Mucosa of stomach (tissue), 1 donor: ENCODE data around the gene ITIH3.
"Not testable (repeated sequence)": the region's sequence is repeated elsewhere in the genome, so short reads cannot be mapped to it uniquely, and the experiment has no call there.

Source experiments
- H3K27me3 ChIP-seq: one replicate; pipeline ENCODE4 v1.7.0; 2013; ENCODE audit warnings: mild to moderate bottlenecking, low read length; ENCODE audit not compliant: control insufficient read depth, insufficient read depth
- H3K36me3 ChIP-seq: one replicate; pipeline ENCODE4 v1.7.0; 2013; ENCODE audit warnings: low read length; ENCODE audit not compliant: control insufficient read depth, insufficient read depth
- H3K4me1 ChIP-seq: one replicate; pipeline ENCODE4 v1.7.0; 2013; ENCODE audit warnings: mild to moderate bottlenecking, low read length; ENCODE audit not compliant: control insufficient read depth, insufficient read depth
- H3K4me3 ChIP-seq: one replicate; pipeline ENCODE4 v1.7.0; 2013; ENCODE audit warnings: low read length
- H3K9ac ChIP-seq: one replicate; pipeline ENCODE4 v1.7.0; 2013; ENCODE audit warnings: mild to moderate bottlenecking, low read length, moderate library complexity
- H3K9me3 ChIP-seq: one replicate; pipeline ENCODE4 v1.7.0; 2013; ENCODE audit warnings: mild to moderate bottlenecking, low read length, moderate library complexity; ENCODE audit not compliant: control insufficient read depth
- donor health status: Pancreatic carcinoma.

Gene ITIH3

DNA sequence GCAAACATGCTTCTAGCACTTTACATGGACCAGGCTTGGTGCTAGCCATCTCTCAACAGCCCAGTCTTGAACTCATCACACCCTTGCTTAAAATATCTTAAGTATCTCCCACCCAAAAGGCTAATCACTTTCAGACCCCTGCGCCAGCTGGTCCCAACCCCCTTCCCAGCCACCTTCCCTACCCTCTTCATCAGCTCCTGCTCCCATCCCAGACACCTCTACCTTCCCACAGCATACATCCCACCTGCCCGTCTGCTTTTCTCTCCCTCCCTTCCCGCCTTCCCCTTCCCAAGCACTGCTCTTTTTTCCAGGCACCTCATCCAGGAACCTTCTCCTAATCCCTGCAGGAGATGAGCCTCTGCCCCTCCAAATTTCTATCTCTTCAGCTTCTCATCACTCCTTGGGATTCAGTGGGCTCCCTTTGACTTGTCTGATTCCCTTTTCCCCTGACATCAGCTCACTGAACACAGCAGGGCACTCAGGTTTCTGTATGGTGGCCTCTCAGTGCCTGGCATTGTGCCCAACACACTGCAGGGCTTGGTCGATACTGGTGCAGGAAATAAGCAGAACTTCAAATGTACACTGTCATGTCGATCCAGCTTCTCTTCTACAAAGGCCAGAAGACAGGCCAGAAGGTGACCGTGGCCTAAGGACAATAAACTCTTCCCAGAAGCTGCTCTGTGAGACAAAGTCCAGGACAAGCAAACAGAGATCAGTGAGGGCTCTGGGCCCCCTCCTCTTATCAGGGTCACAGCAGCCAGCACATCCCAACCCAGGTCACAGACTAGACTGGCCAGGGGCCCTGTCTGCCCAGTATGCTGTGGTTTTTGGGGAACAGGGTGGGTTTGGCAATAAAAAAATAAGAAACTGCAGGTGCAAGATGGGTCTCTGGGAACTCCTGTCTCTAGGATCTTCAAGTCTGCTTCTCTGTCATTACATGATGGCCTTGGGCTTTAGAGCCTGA lies 19.4 kb upstream of the ITIH3 start:
- Histone ChIP-seq H3K4me1 (peaks cover 23% of the 10 kb centered on the region), H3K27me3 (no peaks in the 10 kb centered on the region), H3K36me3 (no peaks in the 10 kb centered on the region), H3K4me3 (no peak overlapping the region), H3K9ac (no peak overlapping the region), H3K9me3 (no peaks in the 10 kb centered on the region)

DNA sequence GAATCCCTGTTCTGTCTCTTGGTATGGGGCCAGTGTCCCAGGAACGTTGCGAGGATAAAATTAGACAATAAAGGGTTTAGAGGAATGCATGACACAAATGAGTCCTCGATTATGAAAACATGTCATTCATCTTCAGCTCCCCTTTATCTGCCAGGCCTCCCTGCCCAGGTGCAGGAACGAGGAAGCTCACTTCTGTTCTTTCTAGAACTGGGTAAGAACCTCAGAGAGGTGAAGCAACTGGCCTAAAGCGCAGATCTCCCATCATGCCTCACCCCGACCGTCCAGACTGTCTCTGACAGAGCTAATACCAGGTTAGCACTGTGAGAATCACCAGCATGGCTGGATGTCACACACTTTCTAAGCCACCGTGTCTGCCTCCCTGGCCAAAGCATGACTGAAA lies 18.7 kb upstream of the ITIH3 start:
- Histone ChIP-seq H3K9ac (no peak overlapping the region), H3K27me3 (no peaks in the 10 kb centered on the region), H3K4me1 (peaks cover 23% of the 10 kb centered on the region), H3K9me3 (no peaks in the 10 kb centered on the region), H3K36me3 (no peaks in the 10 kb centered on the region), H3K4me3 (no peak overlapping the region)

DNA sequence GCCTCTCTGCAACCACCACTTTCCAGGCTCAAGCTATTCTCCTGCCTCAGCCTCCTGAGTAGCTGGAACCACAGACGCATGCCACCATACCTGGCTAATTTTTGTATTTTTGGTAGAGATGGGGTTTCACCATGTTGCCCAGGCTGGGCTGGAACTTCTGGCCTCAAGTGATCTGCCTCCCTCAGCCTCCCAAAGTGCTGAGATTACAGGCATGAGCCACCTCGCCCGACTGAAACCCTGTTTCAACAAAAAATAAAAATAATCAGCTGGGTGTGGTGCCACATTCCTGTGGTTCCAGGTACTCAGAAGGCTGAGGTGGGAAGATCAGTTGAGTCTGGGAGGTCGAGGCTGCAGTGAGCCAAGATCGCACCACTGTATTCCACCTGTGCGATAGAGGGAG lies 18.1 kb upstream of the ITIH3 start:
- H3K27me3 ChIP-seq, H3K4me3 ChIP-seq, H3K9me3 ChIP-seq, H3K36me3 ChIP-seq, H3K9ac ChIP-seq: not testable (repeated sequence)
- peaks cover 19% of the 10 kb centered on the region for H3K4me1 ChIP-seq

DNA sequence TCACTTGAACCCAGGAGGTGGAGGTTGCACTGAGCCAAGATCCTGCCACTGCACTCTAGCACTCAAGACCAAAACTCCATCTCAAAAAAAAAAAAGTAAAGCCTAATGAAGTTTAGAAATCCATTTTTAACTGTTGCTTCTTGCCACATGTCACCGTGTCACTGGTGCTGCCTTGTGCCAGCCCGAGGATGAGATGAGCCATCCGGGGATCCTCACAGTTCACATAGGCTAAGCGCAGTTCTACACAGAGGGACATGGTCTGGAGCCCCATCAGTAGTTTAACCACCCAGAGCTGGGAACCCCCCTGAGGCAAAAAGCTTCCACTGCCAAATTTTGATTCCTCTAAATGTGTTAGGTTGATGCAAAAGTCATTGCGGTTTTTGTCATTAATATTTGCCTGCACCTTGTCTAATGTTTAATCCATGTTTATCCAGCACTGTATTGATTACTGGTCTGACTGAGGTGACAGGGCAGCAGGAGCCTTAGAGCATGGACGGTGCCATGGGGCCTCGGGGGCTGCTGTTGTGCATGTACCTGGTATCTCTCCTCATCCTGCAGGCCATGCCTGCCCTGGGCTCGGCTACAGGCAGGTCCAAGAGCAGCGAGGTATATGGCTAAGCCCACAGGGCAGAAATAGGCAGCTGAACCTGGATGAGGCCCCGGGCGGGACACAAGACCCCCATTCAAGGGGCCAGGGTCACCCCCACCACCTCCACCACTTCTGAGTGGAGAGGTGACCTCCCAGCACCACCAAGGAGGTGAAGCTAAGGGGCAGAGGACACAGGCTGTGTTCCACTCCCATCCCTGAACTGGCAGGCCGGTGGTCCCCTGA lies 17.3 kb upstream of the ITIH3 start, which contains the start of gene ITIH1:
Gene ITIH1 (plus strand): TSS at position 473 of the 832 bp plus-strand sequence. CDS start 17 bp downstream, at position 490.
- H3K4me3 ChIP-seq = no peak within 1 kb of the TSS
- H3K4me1 ChIP-seq = peaks cover 16% of the 10 kb centered on the region
- no peaks in the 10 kb centered on the region for H3K9me3 ChIP-seq
- H3K9ac ChIP-seq = no peak within 1 kb of the TSS
- H3K27me3 ChIP-seq = peaks cover 7% of the 10 kb centered on the region
- no peaks in the 10 kb centered on the region for H3K36me3 ChIP-seq

DNA sequence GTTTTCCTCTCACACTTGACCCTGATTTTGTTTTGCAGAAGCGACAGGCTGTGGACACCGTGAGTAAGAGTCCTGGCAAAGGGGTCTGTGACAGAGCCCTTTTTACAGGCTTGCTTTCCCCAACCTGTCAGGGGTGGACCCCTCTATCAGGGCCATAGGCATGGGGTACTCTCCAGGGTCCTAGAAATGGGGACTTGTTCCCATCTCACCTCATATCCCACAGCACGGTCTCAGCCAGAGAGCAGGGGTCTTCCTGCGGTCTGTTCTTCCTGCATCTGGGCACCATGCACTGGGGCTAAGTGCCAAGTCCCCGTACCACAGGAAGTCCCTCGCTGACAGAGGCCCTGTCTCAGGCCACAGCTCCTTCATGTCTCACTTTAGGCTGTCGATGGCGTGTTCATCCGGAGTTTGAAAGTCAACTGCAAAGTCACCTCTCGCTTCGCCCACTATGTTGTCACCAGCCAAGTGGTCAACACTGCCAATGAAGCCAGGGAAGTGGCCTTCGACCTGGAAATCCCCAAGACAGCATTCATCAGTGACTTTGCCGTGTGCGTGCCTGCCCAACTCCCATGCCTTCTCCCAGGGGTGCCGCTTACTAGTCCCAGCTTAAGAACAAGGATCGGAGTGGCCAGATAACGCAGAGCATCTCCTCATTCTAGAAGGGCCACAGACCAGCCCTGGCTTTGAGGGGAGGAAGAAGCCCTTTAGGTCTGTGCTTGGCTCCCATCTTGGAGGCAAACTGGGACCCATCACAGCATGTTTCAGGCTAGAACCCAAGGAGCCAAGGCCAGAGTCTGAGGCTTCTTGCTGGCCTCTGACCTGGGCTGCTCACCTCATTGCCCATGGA lies 16.4 kb upstream of the ITIH3 start:
- Histone ChIP-seq H3K4me1 (peaks cover 16% of the 10 kb centered on the region), H3K4me3 (no peak overlapping the region), H3K9me3 (no peaks in the 10 kb centered on the region), H3K36me3 (no peaks in the 10 kb centered on the region), H3K27me3 (peaks cover 11% of the 10 kb centered on the region), H3K9ac (no peak overlapping the region)

DNA sequence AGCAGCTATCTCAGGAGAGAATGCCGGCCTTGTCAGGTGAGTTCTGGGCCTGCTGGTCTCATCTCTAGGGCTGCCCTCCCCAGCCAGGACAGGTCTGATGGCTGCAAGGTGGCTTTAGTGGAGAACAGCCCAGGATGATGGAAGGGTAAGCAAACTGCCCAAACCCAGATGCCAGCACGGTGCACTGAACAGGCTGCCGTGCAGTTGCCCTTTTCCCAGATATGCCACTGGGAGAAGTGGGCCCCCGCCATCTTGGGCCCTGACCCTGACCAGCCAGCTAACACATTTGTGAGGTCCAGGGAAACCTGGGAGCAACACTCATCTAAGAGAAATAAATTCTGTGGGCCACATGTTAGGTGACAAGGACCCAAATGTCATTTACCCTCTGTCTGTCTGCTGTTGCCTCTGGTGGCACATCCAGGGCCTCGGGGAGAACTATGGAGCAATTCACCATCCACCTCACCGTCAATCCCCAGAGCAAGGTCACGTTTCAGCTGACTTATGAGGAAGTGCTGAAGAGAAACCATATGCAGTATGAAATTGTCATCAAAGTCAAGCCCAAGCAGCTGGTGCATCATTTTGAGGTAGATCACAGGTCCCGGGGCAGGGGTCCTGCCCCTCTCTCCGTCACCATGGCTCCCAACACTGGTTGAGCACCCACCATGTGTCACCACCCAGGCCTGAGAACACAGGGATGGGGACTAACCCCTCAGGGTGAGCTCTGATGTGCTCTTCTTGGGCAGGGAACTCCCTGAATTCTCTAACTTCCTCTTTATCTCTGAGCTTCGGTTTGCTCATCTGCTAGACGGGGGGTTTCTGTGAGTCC lies 15.4 kb upstream of the ITIH3 start:
- Histone ChIP-seq H3K36me3 (no peaks in the 10 kb centered on the region), H3K27me3 (peaks cover 11% of the 10 kb centered on the region), H3K4me3 (no peak overlapping the region), H3K9me3 (no peaks in the 10 kb centered on the region), H3K9ac (no peak overlapping the region), H3K4me1 (peaks cover 16% of the 10 kb centered on the region)

DNA sequence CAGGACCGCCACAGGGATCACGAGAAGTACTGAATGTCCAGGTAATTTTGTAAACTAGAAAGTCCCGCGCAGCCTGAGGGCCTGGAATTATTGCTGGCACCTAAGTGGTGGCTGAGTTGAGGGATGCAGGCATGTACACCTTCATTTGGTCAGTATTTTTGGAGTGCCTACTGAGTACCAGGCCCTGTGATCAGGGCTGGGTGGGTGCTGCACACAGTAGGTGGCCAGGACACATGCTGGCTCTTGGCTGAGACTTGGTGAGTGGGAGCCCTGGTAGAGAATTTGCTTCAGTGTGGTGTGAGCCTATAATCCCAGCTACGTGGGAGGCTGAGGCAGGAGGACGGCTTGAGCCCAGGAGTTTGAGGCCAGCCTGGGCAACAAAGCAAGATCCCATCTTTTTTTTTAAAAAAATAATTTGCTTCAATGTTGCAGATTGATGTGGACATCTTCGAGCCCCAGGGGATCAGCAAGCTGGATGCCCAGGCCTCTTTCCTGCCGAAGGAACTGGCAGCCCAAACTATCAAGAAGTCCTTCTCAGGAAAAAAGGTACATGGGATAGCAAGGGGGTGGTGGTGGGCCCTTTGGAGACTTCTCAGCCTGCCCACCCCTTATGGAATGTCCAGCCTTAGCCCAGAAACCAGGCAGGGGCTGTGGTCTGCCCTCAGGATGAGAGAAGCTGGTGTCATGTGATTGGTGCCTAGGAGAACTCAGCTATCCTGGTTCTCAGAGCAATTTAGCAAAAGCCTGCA lies 14.6 kb upstream of the ITIH3 start:
- peaks cover 15% of the 10 kb centered on the region for H3K4me1 ChIP-seq

DNA sequence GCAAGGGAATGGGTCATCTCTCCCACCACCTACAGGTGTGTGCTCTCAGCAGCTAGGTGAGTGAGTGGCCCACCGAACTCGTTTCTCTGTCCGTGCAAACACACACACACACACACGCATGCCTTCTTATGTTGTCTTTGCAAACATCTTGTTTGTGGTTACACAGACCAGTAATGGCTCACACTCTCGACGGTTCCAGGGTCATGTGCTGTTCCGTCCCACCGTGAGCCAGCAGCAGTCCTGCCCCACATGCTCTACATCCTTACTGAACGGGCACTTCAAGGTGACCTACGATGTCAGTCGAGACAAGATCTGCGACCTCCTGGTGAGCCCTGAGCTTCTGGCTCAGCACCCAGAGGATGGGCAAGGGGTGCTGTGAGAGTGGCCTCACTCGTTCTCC lies 12.9 kb upstream of the ITIH3 start:
- no peak overlapping the region for H3K4me3 ChIP-seq
- H3K4me1 ChIP-seq = no peaks in the 10 kb centered on the region
- H3K36me3 ChIP-seq = no peaks in the 10 kb centered on the region
- peaks cover 11% of the 10 kb centered on the region for H3K27me3 ChIP-seq
- H3K9me3 ChIP-seq = no peaks in the 10 kb centered on the region
- H3K9ac ChIP-seq = no peak overlapping the region

More for the DNA sequence above, 14.6 kb upstream of the ITIH3 start:
- H3K4me3 ChIP-seq = no peak overlapping the region
- no peak overlapping the region for H3K9ac ChIP-seq
- H3K9me3 ChIP-seq = no peaks in the 10 kb centered on the region
- no peaks in the 10 kb centered on the region for H3K36me3 ChIP-seq
- H3K27me3 ChIP-seq = peaks cover 11% of the 10 kb centered on the region

DNA sequence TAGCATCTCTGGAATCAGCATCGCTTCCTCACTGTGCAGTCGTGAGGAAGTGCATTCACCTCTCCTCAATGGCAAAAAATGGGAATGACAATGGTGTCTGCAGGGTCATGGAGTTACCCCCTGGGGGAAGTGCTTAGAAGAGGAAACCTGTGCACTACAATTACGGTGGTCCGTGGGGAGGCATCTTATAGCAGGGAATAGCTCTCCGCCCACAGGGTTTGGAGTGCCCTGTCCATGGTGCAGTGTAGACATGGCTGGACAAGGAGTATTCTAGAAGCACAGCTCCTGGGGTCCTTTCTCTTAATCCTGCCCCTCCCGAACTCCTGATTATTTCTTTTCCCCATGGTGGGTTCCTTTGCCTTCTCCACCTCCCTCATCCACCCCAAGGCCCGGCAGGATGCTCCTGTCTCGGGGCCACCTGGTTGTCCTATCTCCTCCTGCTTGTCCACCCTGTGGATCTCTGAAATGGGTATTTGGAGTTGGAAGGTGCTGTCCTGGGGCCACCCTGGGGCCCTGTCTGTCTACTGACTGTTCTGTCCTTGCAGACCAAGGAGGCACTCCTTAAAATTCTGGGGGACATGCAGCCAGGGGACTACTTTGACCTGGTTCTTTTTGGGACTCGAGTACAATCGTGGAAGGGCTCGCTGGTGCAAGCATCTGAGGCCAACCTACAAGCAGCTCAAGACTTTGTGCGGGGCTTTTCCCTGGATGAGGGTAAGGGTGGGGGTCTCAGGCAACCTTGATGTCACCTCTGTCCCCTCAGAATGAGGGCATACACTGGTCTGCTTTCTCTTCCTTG lies 12.0 kb upstream of the ITIH3 start:
- Histone ChIP-seq H3K27me3 (peaks cover 11% of the 10 kb centered on the region), H3K36me3 (no peaks in the 10 kb centered on the region), H3K4me1 (no peaks in the 10 kb centered on the region)

DNA sequence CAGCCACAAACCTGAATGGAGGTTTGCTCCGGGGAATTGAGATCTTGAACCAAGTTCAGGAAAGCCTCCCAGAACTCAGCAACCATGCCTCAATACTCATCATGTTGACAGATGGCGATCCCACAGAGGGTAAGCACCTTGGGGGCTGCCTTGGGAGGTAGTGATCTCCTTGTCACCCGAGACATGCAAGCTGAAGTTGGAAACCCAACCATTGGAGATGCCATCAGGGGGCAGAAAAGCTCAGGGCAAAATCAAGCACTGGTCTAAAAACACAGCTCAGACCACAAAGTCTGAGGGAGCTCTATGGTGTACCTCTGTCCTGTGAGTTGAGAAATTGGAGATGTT lies 11.4 kb upstream of the ITIH3 start:
- Histone ChIP-seq H3K4me1 (no peaks in the 10 kb centered on the region), H3K36me3 (no peaks in the 10 kb centered on the region), H3K27me3 (peaks cover 11% of the 10 kb centered on the region), H3K9me3 (no peaks in the 10 kb centered on the region), H3K9ac (no peak overlapping the region), H3K4me3 (no peak overlapping the region)

More for the DNA sequence above, 12.0 kb upstream of the ITIH3 start:
- Histone ChIP-seq H3K4me3 (no peak overlapping the region), H3K9me3 (no peaks in the 10 kb centered on the region), H3K9ac (no peak overlapping the region)
